GM21717 (cell line): Measurements from ENCODE around the gene UGT3A2.
"Not testable (repeated sequence)": the region's sequence is repeated elsewhere in the genome, so short reads cannot be mapped to it uniquely, and the experiment has no call there.

Experiments
- ATAC-seq: cut with Tn5 transposase; IDR thresholded peaks from one replicate; pipeline ENCODE4 v1.9.1; 2021; ENCODE audit warnings: mild to moderate bottlenecking, moderate library complexity; ENCODE audit not compliant: unreplicated experiment

Gene UGT3A2

DNA sequence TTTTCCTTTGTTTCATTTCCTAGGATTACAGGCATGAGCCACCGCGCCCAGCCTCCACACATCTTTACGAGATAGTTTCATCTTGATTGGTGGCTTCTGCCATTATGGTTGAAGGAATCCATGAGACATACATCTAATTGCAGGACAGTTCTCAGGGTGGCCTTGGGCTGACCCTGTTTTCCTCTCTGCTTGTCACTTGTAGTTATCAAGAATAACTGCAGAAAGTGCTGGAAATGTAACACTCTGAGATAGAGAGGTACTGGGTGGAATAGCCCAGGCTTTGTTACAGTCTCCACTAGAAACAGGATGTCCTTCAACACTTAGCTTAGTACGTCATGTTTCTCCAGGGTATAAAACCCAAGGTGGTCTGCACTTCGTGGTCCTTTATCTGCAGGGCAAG lies 10.7 kb downstream of the UGT3A2 start:
- ATAC-seq: no peak

DNA sequence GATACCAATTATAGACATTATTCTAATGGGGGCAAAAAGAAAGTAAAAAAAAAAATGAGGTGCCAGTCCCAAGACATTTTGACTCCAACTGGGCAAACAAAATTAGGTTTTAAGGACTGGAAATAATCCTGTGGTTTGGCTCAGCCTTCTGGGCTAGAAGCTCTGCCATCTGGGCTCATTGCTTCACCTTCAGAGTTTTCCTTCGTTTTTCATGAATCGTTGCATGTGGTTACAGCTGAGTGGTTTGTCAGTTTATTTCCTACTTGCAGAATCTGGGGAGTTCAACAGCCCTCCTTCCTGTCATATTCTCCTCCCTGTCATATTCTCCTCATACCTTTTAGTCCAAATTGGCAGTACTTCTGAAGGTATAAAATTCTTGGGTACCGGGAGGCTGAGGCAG lies 12.0 kb downstream of the UGT3A2 start:
- no peak for ATAC-seq

DNA sequence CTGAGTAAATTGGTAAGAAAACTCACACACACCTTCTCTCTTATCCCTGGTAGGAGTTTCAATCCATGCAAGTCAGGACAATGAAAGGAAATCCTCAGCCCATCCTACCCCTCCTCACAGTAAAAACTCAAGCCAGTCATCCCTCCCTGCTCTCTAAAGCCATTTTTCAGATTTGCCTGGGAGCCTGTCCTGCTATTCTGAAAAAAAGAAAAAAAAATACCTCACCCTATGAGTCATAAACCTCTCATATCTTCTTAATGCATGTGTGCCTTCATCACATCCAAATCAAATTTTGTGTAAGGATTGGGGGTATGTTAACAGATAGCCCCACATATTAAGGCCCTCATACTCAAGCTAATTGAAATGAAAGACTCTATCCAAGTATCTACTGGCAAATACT lies 14.1 kb downstream of the UGT3A2 start:
- no peak for ATAC-seq

DNA sequence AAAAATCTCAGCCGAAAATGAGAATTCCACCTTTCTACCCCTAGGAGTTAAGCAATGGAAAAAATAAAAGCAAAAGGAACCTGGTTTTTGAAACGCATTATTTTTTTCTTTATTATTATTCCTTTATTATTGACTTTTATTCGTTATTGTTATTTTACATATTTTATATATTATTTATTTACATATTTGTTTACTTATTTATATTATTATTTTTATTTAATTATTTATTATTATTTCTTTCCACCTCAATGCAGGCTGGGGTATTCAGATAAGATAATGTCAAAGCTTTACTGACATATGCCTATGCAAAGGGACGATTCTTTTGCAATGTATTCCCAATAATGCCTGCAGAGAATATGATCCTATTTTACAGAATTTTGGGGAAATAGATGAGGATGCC lies 16.7 kb downstream of the UGT3A2 start:
- no peak for ATAC-seq

DNA sequence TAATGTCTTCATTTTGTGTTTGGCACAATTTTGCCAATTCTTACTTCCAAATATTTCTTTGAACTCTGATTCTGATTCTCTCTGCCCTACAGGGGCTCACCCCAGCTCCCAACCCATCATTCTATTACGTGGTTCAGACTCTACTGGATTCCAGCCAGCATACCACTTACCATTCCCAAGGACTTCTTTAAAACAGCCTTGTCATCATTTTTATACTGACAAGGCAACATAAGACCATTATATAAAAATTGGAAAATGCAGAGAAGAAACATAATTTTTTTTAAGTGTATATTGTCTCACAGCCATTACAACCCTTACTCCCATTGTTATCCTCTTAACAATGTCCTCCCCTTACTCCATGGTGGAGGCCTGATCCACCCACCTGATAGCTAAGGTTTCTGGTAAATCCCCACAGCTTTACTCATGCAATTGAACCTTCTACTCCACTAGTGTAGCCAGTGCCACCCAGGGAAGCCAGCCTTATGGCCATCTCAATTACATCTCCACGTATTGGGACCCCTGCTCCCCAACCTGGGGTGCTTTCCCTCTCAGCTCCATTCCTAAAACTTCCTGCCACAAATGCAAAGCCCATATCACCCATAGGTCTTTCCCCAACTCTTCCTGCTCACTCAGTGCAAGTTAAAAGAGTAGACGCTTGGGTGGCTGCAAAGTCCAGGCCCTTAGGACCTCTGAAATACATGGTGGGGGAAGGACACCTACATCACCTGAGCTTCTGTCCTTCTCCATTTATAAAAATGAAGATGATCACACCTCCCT lies 19.1 kb downstream of the UGT3A2 start:
- ATAC-seq: no peak

DNA sequence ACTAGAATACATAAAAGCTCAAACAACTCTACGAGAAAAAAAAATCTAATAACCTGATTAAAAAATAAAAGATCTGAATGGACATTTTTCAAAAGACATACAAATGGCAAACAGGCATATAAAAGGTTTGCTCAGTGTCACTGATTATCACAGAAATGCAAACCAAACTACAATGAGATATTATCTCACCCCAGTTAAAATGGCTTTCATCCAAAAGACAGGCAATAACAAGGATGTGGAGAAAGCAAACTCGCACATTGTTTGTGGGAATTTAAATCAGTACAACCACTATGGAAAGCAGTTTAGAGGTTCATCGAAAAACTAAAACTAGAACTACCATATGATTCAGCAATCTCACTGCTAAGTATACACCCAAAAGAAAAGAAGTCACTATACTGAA lies 20.8 kb downstream of the UGT3A2 start:
- no peak for ATAC-seq

DNA sequence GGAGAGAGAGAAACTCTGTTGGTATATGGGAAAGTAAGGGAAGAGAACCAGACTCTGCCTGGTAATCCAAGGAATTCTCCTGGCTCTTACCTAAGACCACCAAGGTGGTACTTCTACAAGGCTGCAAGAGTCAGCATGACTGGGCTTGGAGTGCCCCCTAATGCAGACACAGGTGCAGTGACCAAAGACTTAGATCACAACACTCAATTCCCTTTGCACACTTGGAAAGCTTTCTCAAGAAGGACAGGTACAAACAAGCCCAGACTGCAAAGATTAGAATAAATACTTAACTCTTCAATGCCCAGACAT lies 25.2 kb downstream of the UGT3A2 start:
- ATAC-seq: no peak

DNA sequence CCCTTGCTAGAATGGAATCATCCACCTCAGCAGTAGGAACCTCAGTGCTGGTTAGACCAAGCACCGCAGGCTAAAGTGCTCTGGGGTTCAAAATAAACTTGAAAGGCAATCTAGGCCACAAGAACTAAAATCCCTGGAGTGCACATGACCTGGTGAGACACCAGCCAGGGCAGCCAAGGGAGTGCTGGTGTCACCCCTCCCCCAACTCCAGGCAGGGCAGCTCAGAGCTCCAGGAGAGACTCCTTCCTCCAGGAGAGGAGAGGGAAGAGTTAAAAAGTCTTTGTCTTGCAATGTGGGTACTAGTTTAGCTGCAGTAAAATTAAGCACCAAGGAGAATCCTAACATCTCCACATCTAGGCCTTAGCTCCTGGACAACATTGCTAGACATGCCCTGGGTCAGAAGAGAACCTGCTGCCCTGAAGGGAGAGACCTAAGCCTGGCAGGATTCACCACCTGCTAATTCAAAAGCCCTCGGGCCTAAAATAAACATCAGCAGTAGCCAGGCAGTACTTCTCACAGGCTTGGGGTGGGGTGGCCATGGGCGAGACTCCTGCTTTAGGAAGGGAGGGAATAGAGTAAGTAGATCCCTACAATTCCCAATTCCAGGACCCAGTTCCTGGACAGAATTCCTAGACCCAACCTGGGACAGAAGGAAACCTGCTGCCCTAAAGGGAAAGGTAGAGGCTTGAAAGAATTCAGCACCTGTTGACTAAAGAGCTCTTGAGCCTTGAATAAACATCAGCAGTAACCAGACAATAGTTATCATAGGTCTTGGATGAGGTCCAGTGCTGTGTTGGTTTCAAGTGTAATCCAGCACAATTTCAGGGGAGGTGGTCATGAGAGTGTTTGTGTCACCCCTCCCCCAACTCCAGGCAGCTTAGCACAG lies 25.8 kb downstream of the UGT3A2 start:
- ATAC-seq: no peak

DNA sequence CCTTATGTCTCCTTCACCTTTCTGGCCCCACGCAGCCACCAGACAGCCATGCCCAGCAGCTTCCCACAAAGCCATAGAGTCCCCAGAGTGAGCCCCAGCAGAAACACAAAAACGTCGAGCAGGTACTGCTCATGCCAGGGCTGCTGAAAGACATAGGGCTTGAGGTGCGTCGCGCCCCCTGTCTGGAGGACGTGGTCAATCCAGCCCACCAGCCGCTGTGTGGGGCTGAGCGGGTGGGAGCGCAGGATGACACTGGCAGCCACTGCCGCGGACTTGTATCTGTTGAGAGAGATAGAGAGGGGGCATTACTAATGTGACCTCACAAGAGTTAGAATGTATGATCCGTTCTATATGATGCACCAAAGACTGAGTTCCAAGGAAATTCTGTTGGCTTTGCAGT lies 31.0 kb downstream of the UGT3A2 start:
- no peak for ATAC-seq

DNA sequence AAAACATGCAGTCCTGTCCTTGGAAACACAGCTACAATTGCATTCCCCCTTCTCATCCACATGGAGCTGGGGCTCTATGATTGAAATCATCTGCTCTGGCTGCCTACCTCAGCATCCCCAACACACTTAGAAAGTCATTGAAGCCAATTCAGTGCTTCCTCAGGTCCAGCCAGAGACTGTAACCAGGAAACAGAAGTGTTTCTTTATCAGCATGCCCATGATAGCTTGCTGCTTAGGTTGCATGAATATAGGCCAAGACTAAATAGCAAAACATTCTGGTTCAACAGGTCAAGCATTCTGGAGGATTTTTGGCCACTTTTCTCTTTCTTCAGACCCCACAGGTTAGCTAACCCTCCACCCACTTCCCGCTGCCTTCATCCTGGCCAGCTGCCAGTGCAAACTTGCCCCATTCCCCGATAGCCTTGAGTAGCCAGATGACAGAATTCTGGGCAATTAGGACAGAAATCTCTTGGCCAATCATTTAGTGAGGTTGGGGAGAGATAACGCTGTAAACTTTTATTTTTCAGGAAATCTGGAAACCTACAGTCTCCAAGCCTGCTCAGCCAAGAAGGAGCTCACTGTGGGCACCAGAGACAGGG lies 32.0 kb downstream of the UGT3A2 start:
- ATAC-seq: not testable (repeated sequence)

DNA sequence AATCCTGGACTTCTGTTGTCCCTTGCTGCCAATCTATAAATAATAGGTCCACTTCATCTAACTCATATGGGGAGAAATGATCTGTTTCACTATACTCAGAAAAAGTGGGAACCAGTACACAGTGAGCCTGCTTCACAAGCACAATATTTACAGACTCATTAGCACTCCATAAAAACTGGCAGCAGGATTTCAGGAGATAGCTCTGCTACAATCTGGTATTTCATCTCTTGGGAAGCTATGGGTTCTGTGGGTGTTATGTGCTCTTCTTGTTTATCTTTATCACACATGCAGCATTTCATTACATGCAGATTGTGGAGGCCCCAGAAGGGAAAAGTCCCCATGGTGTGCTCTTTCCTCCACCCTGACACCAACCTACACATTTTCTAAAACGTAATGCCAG lies 33.2 kb downstream of the UGT3A2 start:
- no peak for ATAC-seq

DNA sequence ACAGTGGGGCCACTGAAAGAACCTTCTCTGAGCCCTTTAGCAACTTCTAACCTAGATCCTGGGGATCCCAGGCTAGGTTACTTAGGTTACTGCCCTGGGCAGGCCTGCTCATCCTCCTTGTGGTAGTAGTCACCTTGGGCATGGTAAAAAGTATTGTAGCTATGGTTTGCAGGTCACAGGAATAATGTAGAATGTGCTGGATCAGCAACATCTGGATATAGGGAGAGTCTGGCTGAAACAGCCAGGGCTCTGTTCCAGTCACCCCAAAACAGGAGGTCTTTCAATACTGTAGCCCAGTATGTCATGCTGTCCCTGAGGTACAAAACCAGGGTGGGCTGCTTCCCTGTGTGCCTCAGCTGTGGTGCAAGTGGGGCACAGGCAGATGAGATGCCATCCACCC lies 33.6 kb downstream of the UGT3A2 start:
- ATAC-seq: no peak

DNA sequence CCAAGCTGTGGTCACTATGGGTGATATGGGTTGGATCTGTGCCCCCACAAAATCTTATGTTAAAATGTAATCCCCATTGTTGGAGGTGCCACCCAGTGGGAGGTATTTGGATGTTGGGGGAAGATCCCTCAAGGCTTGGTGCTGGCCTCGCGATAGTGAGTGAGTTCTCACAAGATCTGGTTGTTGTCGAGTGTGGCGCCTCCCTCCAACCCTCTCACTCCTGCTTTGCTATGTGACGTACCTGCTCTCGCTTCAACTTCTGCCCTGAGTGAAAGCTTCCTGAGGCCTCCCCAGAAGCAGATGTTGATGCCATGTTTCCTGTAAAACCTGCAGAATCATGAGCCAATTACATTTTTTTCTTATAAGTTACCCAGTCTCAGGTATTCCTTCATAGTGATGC lies 35.5 kb downstream of the UGT3A2 start:
- no peak for ATAC-seq

DNA sequence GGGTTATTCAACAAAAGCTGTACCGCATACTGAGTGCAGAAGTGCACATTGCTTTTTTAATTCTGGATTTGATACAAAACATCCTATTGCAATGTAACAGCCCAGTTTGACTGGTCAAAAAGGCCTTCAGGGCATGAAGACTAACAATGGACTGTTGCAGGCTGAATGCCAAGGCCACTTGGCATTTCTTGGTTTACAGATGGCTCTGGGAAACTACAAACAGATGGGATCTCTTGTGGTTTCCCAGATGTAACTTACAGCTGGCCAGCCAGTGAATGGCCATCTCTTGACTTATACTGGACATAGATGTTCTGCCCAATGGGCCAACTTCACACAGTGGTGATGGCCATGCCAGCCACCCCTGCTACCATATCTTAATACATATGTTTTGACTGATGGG lies 36.8 kb downstream of the UGT3A2 start:
- ATAC-seq: no peak

DNA sequence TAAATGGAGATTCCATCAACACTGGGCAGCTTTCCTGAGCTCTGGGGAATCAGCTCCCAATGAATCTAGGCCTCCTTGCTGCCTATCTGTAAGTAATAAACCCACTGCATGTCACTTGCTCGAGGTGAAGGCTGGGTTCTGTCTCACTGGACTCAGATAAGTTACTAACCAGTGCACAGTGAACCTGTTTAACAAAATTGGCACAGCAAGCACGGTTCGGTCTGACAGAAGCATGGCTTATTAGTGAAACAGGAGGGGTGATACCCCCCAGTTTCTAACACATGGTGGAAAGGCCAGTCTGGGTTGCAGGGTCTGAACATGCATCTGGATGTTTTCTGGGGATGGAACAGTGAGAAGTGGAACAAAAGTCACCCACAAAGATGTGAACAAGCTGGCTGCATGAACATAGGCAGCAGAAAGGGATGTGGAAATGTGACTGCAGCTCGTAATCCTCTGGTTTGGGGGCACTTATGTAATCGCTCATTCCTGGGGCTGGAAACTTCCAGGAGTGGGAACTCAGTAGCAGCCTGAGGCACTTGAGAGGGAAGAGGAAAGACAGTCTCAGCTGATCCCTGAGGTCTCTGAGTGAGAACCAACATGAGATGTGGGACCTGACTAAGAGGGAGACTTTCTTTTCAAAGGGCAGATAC lies 37.7 kb downstream of the UGT3A2 start:
- ATAC-seq: no peak

DNA sequence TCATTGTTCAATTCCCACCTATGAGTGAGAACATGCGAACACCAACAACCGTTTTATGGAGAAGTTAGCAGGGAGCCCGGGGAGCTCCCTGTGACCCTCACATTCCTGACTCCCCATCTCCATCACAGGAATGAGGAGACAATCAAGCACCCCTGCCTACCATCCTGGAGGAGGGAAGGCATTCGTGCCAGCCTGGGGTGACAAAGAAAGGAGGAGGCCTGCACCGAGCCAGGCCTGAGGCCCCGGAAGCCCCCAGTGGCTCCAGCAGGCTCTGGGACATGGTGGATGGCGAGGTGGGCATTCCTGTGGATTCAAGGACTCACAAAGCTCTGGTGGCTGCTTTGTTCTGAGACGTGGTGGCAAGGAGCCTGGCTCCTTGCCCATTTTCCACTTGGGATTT lies 39.0 kb downstream of the UGT3A2 start:
- no peak for ATAC-seq

DNA sequence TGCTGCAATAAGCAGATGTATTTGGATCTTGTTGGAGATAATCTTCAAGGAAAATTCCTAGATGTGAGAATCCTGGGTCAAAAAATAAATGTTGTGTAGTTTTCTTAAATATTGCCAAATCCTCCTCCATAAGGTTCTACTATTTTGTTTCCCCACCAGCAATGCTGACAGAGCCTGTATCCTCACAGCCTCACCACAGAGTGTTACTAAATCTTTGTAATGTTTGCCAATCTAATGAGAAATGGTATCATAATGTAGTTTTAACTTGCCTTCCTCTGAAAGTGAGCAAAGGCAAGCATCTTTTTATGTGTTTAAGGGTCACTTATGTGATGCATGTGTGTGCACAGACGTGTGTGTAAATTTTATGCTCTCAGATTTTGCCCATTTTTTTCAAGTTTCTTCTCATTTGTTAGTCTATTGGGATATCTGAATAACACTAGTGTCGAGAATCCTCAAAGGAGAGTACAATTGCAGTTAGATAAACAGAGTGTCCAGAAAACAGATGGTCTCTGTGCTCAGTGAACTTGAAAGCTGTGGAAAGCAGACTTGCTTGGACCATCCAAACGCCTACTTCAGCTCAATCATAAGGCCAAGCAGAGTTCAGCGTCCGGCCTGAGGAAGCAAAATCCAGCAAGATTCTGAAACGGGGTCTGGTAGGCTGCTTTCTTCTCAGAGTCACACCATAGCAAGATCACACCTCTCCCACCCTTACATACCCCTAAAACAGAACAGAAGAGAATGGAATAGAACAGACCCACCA lies 39.8 kb downstream of the UGT3A2 start:
- no peak for ATAC-seq

DNA sequence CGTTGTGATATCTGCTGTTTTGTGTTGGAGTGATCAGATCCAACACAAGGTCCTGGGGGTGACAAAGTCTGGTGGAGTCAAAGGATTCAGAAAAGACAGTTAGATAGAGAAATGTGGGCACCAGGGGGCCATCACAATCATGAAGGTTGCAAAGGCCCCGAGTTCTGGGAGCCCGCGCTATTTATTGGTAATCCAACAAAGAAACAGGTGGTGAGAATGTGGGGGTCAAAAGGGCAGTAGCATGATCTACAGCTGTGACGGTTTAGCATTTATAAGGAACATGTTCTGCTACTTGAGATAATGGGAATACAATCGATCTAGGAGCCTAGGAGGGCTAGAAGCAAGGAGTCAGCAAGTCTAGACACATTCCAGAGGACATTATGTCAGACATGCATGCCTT lies 44.4 kb downstream of the UGT3A2 start:
- not testable (repeated sequence) for ATAC-seq

DNA sequence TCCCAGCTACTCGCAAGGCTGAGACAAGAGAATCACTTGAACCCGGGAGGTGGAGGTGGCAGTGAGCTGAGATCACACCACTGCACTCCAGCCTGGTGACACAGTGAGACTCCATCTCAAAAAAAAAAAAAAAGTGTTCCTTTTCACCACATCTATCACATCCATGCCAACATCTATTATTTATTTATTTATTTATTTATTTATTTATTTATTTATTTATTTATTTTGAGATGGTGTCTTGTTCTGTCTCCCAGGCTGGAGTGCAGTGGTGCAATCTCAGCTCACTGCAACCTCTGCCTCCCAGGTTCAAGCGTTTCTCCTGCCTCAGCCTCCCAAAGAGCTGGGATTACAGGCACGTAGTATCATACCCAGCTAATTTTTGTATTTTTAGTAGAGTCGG lies 47.1 kb downstream of the UGT3A2 start:
- ATAC-seq: not testable (repeated sequence)

DNA sequence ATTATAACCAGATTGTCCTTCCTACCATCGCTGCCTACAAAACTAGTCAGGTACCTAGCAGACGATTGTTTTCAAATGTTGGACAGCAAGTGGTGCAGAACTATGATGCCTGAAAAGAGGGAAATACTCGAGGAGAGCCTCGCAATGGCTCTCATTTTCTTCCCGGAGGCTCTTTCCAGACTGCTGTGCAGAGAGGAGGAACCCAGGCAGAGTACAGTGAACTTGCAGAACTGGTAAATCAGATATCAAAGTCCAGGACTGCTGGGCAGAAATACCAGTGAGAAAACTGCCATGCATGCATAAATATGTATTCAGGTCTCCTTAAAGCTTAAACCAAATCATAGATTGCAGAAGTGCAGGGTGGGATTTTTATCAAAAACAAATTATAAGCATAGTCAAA lies 49.1 kb downstream of the UGT3A2 start:
- no peak for ATAC-seq

DNA sequence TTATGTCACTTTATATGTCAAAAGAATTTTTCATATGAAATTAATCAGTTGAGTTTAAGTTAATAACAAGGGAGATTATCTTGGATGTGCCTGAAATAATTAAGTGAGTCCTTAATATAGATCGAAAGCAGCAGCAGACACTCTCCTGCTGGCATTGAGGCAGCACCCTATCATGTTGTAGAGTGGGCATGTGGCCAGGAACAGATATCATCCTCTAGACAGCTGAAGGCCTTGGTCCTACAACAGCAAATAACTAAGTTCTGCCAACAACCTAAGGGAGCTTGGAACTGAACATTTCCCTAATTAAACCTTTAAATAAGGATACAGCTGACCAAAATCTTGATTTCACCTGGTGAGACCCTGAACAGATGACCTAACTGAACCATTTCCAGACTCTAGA lies 49.7 kb downstream of the UGT3A2 start:
- ATAC-seq: no peak
